Limb (tissue), 2 donors: Measurements from ENCODE around the gene CCR5.
"Not testable (repeated sequence)": the region's sequence is repeated elsewhere in the genome, so short reads cannot be mapped to it uniquely, and the experiment has no call there.

Experiments
- DNase-seq, 2 donors: peaks; one replicate each; pipeline ENCODE4 v3.0.0-alpha.2; 2016; ENCODE audit errors: extremely low spot score in 2 of 2

CCR5 gene

GRCh38 chr3:46383211-46383950 lies 12.6 kb downstream of the CCR5 start:
- DNase-seq: no peak

DNA sequence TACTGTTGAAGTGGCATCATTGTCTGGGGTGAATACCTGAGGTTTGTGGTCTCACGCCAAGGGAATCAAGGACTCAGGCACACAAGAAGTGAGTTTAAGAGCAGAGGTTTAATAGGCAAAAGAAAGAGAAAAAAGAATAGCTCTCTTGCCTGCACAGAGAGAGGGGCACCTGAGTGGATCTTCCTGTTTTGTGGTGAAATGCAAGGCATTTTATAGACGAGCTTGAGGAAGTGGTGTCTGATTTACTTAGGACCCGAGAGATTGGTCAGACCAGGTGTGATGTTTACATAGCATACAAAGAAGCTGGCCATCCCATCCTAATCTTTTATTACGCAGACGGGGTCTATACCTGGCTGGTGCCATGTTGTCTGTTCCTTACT lies 13.2 kb downstream of the CCR5 start:
- DNase-seq: no peak

- DNase-seq: no peak
These were observed 15.5 kb downstream of the CCR5 start for GRCh38 chr3:46386205-46386604.

GRCh38 chr3:46388847-46389246 lies 18.1 kb downstream of the CCR5 start:
- DNase-seq: not testable (repeated sequence)

- DNase-seq: no peak
These were observed 18.6 kb downstream of the CCR5 start for GRCh38 chr3:46389306-46389705.

DNA sequence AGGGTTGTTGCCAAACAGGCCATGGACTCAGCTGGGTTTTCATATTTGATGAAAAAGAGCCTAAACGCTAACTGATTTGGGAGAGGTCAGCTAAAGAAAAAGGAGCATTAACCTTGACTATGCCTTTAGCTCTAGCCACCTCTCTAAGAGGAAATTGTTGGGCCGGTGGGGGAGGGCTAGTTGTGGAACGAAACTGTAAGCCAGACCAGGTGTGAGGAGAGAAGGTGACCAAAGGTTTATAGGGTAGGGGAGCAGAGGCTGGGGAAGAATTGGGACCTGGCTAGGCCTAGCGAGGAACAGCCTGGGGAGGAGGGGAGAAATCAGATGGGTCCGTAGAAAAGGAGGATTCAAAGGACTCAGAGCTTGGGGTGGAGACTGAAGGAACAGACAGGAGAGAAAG lies 20.8 kb downstream of the CCR5 start:
- not testable (repeated sequence) for DNase-seq

DNA sequence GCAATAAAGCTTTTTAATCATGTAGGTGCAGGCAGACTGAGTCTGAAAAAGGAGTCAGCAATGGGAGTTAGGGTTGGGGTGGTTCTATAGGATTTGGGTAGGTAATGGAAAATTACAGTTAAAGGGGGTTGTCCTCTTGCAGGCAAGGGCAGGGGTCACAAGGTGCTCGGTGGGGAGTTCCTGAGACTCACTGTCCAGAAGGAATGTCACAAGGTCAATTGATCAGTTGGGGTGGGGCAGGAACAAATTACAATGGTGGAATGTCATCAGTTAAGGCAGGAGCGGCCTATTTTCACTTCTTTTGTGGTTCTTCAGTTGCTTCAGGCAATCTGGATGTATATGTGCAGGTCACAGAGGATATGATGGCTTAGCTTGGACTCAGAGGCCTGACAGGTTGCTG lies 22.3 kb downstream of the CCR5 start:
- DNase-seq: no peak

- DNase-seq: no peak
These were observed 23.0 kb downstream of the CCR5 start for GRCh38 chr3:46393554-46394434.

DNA sequence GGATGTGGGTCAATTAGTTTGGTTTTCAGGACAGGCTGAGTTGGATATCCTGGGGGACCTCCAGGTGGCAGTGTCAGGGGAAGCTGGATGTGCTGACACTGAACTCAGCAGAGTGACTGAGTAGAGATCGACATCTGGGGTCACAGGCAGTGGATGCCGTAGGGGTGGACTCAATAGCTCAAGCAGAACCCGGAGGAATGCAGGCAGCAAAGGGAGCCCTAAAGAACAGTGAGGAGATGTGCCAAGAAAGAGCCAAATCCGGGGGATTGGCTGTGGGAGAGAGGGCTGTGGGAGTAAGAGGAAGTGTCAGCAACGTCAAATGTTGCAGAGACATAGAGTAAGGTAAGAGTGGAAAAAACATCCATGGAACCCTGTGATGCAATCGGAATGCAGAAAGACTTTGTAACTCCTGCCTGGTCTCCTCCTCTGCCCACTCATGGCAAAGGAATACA lies 24.5 kb downstream of the CCR5 start:
- DNase-seq: no peak

GRCh38 chr3:46395766-46396530 lies 25.2 kb downstream of the CCR5 start:
- DNase-seq: no peak

DNA sequence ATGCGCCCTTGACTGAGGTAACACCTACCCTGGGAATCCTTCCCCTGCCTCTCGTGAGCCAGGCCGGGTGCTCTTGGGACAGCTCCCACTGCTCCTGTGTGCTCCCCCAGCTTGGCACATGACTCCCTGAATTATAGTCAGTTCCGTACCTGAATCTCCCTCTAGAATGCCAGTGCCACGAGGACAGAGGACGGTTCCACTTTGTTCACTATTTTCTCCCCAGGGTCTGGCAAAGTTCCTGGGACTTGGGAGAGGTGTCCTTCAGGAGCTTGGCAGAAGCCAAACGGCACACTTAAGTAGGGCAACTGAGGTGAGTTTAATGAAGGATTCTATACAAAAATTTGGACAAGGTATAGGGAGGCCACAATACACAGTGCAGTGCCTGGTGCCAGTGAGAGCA lies 26.4 kb downstream of the CCR5 start:
- no peak for DNase-seq

DNA sequence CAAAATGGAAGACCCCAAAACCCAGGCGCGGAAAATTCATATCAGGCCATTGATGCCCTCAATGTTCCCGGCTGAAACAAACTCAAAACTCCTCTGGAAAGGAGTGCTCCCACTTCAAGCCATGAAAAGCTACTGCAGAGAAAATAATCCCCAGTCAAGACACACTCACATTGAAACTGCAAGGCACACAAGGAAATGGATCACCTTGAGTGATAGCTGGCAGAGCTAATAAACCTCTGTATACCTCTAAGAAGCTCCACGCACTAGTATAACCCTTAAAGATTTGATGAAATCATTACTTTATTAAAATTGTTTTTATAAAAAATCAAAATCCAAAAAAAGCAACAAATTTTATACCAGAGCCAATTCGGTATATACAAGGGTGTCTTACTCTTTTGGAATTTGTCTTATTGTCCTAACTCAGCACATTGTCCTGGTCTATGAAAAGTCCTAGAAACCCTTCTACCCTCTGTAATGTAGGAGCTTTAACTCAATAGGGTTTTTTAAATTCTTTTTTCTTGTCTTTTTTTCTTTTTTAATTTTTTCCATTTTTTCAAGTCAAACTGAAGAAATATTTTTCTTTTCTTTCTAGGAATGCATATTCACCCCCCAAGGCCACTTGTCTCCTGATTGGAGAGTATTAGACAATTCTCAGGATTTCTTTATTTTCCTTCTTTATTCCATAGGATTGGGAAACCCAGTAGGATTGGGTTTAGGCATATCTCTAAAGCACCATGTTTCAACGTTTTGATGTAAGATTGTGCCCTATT lies 27.6 kb downstream of the CCR5 start:
- no peak for DNase-seq

DNA sequence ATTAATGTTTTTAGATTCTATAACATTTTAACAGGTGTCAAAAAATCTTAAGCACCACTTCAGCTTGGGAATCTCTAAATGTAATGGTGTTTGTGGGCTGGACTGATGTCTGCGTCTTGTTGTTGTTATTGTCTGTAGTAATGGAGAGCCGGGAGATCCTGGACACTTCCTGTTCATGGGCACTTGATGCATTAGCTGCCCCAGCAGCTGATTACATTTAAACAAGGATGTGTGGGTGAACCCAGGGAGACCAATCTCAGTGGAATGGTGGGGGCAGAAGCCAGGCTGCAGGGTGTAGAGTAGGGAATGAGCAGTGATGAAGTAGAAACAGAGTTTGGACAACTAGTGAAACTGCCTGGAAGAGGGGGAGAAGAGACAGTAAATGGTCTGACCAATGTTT lies 28.4 kb downstream of the CCR5 start:
- DNase-seq: no peak

DNA sequence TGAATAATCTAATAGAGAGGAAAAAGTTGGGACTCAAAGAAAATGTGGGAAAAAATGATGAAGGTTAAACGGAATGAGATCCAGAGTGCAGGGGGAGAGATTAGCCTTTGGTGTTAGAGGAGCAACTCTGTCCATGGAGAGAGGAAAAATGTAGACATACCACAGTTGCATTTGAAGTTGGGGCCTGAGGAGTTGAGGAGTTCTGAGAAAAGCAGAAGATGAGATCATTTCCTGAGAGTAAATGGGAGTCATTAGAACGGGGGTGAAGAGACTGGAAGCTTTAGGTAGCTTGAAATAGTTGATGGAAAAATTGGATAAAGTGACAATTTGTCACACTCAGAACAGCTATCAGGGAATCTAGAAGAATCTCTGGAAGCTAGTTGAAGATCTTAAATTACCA lies 28.8 kb downstream of the CCR5 start:
- DNase-seq: no peak

DNA sequence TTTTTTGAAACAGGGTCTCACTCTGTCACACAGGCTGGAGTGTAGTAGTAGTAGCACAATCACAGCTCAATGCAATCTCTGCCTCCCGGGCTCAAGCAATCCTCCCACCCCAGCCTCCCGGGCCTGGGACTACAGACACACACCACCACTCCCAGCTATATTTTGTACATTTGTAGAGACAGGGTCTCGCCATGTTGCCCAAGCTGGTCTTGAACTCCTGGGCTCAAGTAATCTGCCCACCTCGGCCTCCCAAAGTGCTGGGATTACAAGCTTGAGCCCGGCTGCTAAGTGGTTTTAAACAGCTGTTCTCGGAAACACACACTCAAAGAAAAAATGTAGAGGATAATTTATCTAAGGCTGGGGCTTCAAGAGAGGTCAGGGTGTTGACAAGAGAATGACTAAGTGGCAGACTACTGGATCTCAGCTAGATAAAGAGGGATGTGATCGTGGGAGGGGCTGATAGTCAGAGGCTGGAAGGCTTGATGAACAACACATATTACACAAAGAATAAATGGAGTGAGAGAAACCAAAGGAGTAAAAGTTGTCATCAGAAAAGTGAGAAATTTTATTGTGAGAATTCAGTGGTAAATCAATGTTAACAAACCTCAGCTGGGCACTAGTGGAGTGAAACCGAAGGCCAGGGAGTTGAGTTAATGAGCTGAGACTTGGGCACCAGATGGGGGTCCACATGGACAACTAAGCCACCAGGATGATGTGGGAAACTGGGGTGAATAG lies 29.4 kb downstream of the CCR5 start:
- DNase-seq: no peak

- DNase-seq: no peak
These were observed 30.1 kb downstream of the CCR5 start for GRCh38 chr3:46400846-46401245.

GRCh38 chr3:46401579-46401978 lies 30.8 kb downstream of the CCR5 start:
- no peak for DNase-seq

DNA sequence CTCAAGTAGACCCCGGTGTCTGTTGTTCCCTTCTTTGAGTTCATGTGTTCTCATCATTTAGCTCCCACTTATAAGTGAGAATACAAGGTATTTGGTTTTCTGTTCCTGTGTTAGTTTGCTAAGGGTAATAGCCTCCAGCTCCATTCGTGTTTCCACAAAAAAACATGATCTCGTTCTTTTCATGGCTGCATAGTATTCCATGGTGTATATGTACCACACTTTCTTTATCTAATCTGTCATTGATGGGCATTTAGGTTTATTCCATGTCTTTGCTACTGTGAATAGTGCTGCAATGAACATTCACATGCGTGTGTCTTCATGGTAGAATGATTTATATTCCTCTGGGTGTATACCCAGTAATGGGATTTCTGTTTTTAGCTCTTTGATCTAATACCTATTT lies 32.2 kb downstream of the CCR5 start:
- not testable (repeated sequence) for DNase-seq

- DNase-seq: no peak
These were observed 34.7 kb downstream of the CCR5 start for GRCh38 chr3:46405301-46406019.

DNA sequence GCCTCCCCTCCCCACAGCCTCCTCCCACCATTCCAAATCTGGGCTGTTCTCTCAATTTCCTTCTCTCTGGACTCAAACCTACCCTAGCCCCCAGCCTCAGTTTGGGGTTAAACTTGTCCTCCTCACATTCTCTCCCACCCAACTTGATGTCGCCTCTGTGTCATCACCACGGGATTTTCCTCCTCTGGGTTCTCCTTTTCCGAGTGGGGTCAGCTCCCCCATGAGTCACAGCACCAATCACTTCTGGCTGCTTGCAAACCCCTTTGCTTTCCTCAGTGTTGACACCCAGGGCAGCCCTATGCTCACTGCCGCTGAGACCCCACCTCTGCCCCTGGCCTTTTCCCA lies 35.7 kb downstream of the CCR5 start:
- DNase-seq: no peak
